ENCODE measurements around the gene PTCD2.

GRCh38 chr5:72410688-72411295, 90.6 kb downstream of the PTCD2 start:
- TF ChIP-seq, protein P1, sequence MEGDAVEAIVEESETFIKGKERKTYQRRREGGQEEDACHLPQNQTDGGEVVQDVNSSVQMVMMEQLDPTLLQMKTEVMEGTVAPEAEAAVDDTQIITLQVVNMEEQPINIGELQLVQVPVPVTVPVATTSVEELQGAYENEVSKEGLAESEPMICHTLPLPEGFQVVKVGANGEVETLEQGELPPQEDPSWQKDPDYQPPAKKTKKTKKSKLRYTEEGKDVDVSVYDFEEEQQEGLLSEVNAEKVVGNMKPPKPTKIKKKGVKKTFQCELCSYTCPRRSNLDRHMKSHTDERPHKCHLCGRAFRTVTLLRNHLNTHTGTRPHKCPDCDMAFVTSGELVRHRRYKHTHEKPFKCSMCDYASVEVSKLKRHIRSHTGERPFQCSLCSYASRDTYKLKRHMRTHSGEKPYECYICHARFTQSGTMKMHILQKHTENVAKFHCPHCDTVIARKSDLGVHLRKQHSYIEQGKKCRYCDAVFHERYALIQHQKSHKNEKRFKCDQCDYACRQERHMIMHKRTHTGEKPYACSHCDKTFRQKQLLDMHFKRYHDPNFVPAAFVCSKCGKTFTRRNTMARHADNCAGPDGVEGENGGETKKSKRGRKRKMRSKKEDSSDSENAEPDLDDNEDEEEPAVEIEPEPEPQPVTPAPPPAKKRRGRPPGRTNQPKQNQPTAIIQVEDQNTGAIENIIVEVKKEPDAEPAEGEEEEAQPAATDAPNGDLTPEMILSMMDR (IDR thresholded peaks at IDR 0.05; ENCODE audit: low read length), result no peak
- no peak for TF ChIP-seq EZH2 (IDR thresholded peaks at IDR 0.05; ENCODE audit: borderline replicate concordance, low read length)

All from OCI-LY1 (cell line).